ENCODE results near the gene GPR61. TPM values are rescaled to one million over a fixed set of nuclear protein-coding genes. Genes with fewer than 3 reads are reported as not detected.
A peak's percentile ranks its signal among the peaks of the same experiment; 100 is the strongest.

GPR61 gene
- polyA plus RNA-seq, 3 donors, result 0.28 TPM; not detected in 2

DNA sequence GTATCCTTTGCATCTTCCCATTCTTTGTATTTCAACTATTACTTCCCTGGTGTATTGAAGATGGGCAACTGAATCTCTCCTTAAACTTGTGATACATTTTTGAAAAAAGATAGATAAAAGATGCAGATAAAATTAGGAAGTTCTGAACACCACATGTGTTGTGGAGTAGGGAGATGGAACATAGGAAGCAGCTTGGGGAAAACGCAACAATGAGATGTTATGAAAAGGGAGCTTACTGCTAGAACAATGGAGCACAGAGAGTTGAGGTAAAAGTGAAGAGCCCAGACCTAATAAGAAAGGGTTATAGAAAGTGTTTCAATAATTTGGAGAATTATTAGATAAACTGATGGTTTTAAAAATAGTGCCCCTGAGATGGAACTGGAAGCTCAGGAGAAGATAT lies 29.7 kb downstream of the GPR61 start:
- Histone ChIP-seq H3K9ac (ENCODE audit: insufficient read depth, low read length, poor library complexity, severe bottlenecking) (peak overlapping the region; percentile 35), H3K9me3 (replicated peaks in 1 of 2; ENCODE audit: control insufficient read depth in 1 of 2, insufficient read depth in 1 of 2, low read length in 2 of 2) (no peaks in the 10 kb centered on the region), H3K79me2 (ENCODE audit: insufficient read depth, low read length) (peaks cover 93% of the 10 kb centered on the region), H3K36me3 (replicated peaks in 1 of 2; ENCODE audit: control insufficient read depth in 1 of 2, insufficient read depth in 2 of 2, low read length in 2 of 2) (no peaks in the 10 kb centered on the region), H3K27ac (ENCODE audit: low read depth in 1 of 2, low read length in 2 of 2) (peak overlapping the region in 1 of 2 donors; percentile 69), H4K20me1 (ENCODE audit: insufficient read depth, low read length) (peaks cover 97% of the 10 kb centered on the region), H3K4me1 (ENCODE audit: control insufficient read depth in 1 of 2, insufficient read depth in 2 of 2, low read length in 2 of 2) (peaks cover 54 to 62% of the 10 kb centered on the region in 2 donors), H2AFZ (ENCODE audit: insufficient read depth, low read depth, low read length, poor library complexity, severe bottlenecking) (peak overlapping the region; percentile 34), H3K4me2 (replicated peaks; ENCODE audit: extremely low read depth, low read length, poor library complexity, severe bottlenecking) (peak overlapping the region; percentile 78), H3K4me3 (replicated peaks in 1 of 3; ENCODE audit: low read depth in 2 of 3, low read length in 3 of 3) (peak overlapping the region in 2 of 3 experiments; percentile 55 to 71), H3K27me3 (ENCODE audit: control insufficient read depth in 2 of 2, insufficient read depth in 2 of 2, low read length in 2 of 2) (no peaks in the 10 kb centered on the region)
- intact Hi-C loops (cut with micrococcal nuclease), result no loop called here
- DNase-seq, result no peak
- peaks cover 0 to 6% of the 10 kb centered on the region in 2 donors for H3K36me3 Mint-ChIP-seq
- H3K27ac Mint-ChIP-seq, result no peak overlapping the region
- H3K27me3 Mint-ChIP-seq (ENCODE audit: low read depth in 3 of 3), result peaks cover 0 to 1% (median 0%) of the 10 kb centered on the region in 3 donors
- peaks cover 37% of the 10 kb centered on the region for H3K4me1 Mint-ChIP-seq
- no peaks in the 10 kb centered on the region for H3K9me3 Mint-ChIP-seq
- 90% methylated on average over 1 of the region's 1 CpG for WGBS (ENCODE audit: insufficient coverage)
- TF ChIP-seq, protein P1, sequence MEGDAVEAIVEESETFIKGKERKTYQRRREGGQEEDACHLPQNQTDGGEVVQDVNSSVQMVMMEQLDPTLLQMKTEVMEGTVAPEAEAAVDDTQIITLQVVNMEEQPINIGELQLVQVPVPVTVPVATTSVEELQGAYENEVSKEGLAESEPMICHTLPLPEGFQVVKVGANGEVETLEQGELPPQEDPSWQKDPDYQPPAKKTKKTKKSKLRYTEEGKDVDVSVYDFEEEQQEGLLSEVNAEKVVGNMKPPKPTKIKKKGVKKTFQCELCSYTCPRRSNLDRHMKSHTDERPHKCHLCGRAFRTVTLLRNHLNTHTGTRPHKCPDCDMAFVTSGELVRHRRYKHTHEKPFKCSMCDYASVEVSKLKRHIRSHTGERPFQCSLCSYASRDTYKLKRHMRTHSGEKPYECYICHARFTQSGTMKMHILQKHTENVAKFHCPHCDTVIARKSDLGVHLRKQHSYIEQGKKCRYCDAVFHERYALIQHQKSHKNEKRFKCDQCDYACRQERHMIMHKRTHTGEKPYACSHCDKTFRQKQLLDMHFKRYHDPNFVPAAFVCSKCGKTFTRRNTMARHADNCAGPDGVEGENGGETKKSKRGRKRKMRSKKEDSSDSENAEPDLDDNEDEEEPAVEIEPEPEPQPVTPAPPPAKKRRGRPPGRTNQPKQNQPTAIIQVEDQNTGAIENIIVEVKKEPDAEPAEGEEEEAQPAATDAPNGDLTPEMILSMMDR (IDR thresholded peaks at IDR 0.05), result no peak
- H3K4me3 Mint-ChIP-seq, result no peak overlapping the region

DNA sequence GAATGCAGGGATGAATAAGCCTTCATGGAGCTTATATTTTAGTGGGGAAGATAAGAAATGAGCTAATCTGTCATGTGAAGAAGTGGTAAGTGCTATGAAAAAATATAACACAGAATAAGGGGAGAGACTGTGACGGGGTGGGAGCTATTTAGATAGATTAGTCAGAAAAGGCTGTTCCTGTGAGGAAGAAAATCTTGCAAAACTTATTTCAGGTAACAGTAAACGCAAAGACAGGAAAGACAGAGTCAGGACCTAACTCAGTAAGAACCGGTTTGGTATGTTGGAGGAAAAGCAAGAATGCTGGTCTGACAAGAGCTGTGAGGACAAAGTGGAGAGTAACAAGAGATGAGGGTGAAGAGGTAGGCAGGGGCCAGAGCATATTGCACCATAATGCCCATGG lies 30.7 kb downstream of the GPR61 start:
- Histone ChIP-seq H3K9me3 (replicated peaks in 1 of 2; ENCODE audit: control insufficient read depth in 1 of 2, insufficient read depth in 1 of 2, low read length in 2 of 2) (no peaks in the 10 kb centered on the region), H3K4me2 (replicated peaks; ENCODE audit: extremely low read depth, low read length, poor library complexity, severe bottlenecking) (no peak overlapping the region), H2AFZ (ENCODE audit: insufficient read depth, low read depth, low read length, poor library complexity, severe bottlenecking) (no peak overlapping the region), H3K4me1 (ENCODE audit: control insufficient read depth in 1 of 2, insufficient read depth in 2 of 2, low read length in 2 of 2) (peaks cover 64 to 73% of the 10 kb centered on the region in 2 donors), H3K27me3 (ENCODE audit: control insufficient read depth in 2 of 2, insufficient read depth in 2 of 2, low read length in 2 of 2) (no peaks in the 10 kb centered on the region), H3K9ac (ENCODE audit: insufficient read depth, low read length, poor library complexity, severe bottlenecking) (no peak overlapping the region), H3K27ac (ENCODE audit: low read depth in 1 of 2, low read length in 2 of 2) (peak overlapping the region in 1 of 2 donors; percentile 52), H4K20me1 (ENCODE audit: insufficient read depth, low read length) (peaks cover 97% of the 10 kb centered on the region), H3K79me2 (ENCODE audit: insufficient read depth, low read length) (peaks cover 93% of the 10 kb centered on the region), H3K36me3 (replicated peaks in 1 of 2; ENCODE audit: control insufficient read depth in 1 of 2, insufficient read depth in 2 of 2, low read length in 2 of 2) (peaks cover 0 to under 1% of the 10 kb centered on the region in 2 donors), H3K4me3 (replicated peaks in 1 of 3; ENCODE audit: low read depth in 2 of 3, low read length in 3 of 3) (no peak overlapping the region)
- Mint-ChIP-seq H3K4me3 (no peak overlapping the region), H3K36me3 (peaks cover 7 to 10% of the 10 kb centered on the region in 2 donors), H3K27me3 (ENCODE audit: low read depth in 3 of 3) (peaks cover 0 to 1% (median 0%) of the 10 kb centered on the region in 3 donors), H3K9me3 (no peaks in the 10 kb centered on the region), H3K27ac (no peak overlapping the region), H3K4me1 (peaks cover 42% of the 10 kb centered on the region)
- WGBS (ENCODE audit: insufficient coverage), result 44% methylated on average over 3 of the region's 3 CpGs
- DNase-seq, result no peak
- TF ChIP-seq, protein P1 (IDR thresholded peaks at IDR 0.05), result no peak
- intact Hi-C loops (cut with micrococcal nuclease), result no loop called here

Measured in CD14-positive monocyte (primary cell).